Tibial nerve (tissue), 3 donors: Measurements from ENCODE around the gene TLX1.

Source experiments
- POLR2A ChIP-seq, 2 donors: fragments of 450-650 bp; IDR thresholded peaks; one replicate each; pipeline ENCODE4 v1.6.1; 2017; ENCODE audit warnings: antibody characterized with exemption in 2 of 2, mild to moderate bottlenecking in 2 of 2, moderate library complexity in 2 of 2
- TF ChIP-seq, protein P1 (sequence below), 5 experiments: fragments of 200-600 bp in 3 of 5; fragments of 450-650 bp in 2 of 5; sonication (generic) in 3 of 5; IDR thresholded peaks; one replicate each; pipeline ENCODE4 v1.5.1; 2016 to 2019; ENCODE audit warnings: antibody characterized with exemption in 5 of 5, mild to moderate bottlenecking in 3 of 5, moderate library complexity in 2 of 5

DNA sequence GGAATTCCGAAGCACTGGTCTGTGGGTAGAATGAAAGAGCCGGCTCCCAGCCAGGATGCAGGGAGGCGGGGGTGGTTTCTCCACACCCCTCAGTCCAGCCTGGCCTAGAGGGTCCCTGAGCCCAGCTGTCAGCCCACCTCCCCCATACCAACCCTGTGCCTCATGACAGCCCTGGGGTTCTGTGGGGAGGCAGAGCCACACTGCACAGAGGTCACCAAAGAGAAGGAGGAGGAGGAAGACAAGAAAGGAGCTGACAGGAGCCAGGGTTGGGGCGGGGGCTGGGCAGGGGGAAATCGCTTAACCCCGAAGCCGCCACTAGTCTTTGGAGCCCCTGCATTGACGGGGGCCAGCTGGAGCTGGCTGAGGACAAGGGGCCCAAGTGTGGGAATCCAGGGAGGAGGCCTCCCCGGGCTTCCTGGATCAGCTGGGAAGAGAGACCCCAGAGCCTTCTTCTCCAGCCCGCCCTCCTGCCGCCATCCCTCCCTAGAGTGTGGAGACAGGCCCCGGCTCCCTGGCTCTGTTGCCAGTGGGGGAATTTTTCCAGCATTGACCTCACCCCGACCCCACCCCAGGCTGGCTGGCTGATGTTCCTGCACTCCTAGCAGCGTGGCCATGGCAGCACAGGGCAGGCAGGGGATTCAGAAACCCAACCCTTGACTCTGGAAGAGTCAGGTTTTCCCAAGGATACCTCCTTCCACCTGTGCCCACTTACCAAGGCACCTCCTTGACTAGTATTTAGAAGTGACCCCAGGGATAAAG lies 36.8 kb upstream of the TLX1 start:
- TF ChIP-seq, protein P1, sequence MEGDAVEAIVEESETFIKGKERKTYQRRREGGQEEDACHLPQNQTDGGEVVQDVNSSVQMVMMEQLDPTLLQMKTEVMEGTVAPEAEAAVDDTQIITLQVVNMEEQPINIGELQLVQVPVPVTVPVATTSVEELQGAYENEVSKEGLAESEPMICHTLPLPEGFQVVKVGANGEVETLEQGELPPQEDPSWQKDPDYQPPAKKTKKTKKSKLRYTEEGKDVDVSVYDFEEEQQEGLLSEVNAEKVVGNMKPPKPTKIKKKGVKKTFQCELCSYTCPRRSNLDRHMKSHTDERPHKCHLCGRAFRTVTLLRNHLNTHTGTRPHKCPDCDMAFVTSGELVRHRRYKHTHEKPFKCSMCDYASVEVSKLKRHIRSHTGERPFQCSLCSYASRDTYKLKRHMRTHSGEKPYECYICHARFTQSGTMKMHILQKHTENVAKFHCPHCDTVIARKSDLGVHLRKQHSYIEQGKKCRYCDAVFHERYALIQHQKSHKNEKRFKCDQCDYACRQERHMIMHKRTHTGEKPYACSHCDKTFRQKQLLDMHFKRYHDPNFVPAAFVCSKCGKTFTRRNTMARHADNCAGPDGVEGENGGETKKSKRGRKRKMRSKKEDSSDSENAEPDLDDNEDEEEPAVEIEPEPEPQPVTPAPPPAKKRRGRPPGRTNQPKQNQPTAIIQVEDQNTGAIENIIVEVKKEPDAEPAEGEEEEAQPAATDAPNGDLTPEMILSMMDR (IDR thresholded peaks at IDR 0.05): no peak
- no peak for TF ChIP-seq POLR2A (IDR thresholded peaks at IDR 0.05)
